Erythroblast (primary cell): ENCODE measurements around the gene KIF2A.

Experiments
- GATA1 ChIP-seq: IDR thresholded peaks from 2 replicates; pipeline ENCODE4 v1.6.1; 2011; ENCODE audit warnings: low read depth, mild to moderate bottlenecking, control low read depth, low read length, moderate library complexity
- POLR2A ChIP-seq: IDR thresholded peaks from 2 replicates; pipeline ENCODE4 v1.6.1; 2011; ENCODE audit warnings: mild to moderate bottlenecking, low read length

- TF ChIP-seq POLR2A = no peak
- no peak for TF ChIP-seq GATA1
Observed at GRCh38 chr5:62369039-62369438, 63.0 kb downstream of the KIF2A start.
